PC-9 (cell line): Measurements from ENCODE around the gene TCAIM. TPM values are rescaled to one million over a fixed set of nuclear protein-coding genes. Genes with fewer than 3 reads are reported as not detected.

ENCODE experiments used
- BruUV-seq: library from RNA; stranded (reverse); fragments of 400-500 nt; replicated peaks from 2 replicates; lab custom pipeline; 2021; lab: Mats Ljungman, UMichigan
- CTCF ChIA-PET: fragments of 300-600 bp; sonication (Branson Sonifier 250); formaldehyde crosslinking; loops from one replicate; lab custom pipeline; 2022; ENCODE audit warnings: antibody characterized with exemption; lab: Charles Lee
- POLR2A ChIA-PET: fragments of 300-600 bp; sonication (Branson Sonifier 250); formaldehyde crosslinking; loops from one replicate; lab custom pipeline; 2022; ENCODE audit warnings: antibody characterized with exemption; ENCODE audit not compliant: unreplicated experiment; lab: Charles Lee
- DNase-seq, 2 experiments: peaks; one replicate each; pipeline versions ENCODE4 v3.0.0 to v3.0.0-alpha.2; 2015 to 2022; ENCODE audit warnings: mixed read lengths in 1 of 2
- H2AFZ ChIP-seq: fragments of 200-600 bp; sonication (generic); 2 replicates; pipeline ENCODE4 v1.8.1; 2017; ENCODE audit warnings: antibody characterized with exemption
- H3F3A ChIP-seq: fragments of 200-600 bp; sonication (generic); 2 replicates; pipeline ENCODE4 v1.8.1; 2017; ENCODE audit warnings: antibody characterized with exemption, mild to moderate bottlenecking, low read depth; ENCODE audit not compliant: insufficient read depth
- H3K27ac ChIP-seq: fragments of 200-600 bp; sonication (generic); 2 replicates; pipeline ENCODE4 v1.6.1; 2016; ENCODE audit warnings: mixed run types
- H3K27me3 ChIP-seq: fragments of 200-600 bp; sonication (generic); 2 replicates; pipeline ENCODE4 v1.6.1; 2016; ENCODE audit warnings: low read depth, mixed run types; ENCODE audit not compliant: insufficient read depth
- H3K36me3 ChIP-seq: fragments of 200-600 bp; sonication (generic); 2 replicates; pipeline ENCODE4 v1.6.1; 2016; ENCODE audit warnings: low read depth, mixed run types
- H3K4me1 ChIP-seq: fragments of 200-600 bp; sonication (generic); replicated peaks from 2 replicates; pipeline ENCODE4 v1.6.1; 2016; ENCODE audit warnings: mixed run types; ENCODE audit not compliant: insufficient read depth
- H3K4me2 ChIP-seq: fragments of 200-600 bp; sonication (generic); 2 replicates; pipeline ENCODE4 v1.6.1; 2017; ENCODE audit warnings: mixed run types
- H3K4me3 ChIP-seq: fragments of 200-600 bp; sonication (generic); 2 replicates; pipeline ENCODE4 v1.6.1; 2016; ENCODE audit warnings: mixed run types
- H3K79me2 ChIP-seq: fragments of 200-600 bp; sonication (generic); 2 replicates; pipeline ENCODE4 v1.6.1; 2017; ENCODE audit warnings: low read depth, mixed run types
- H3K9me2 ChIP-seq: fragments of 200-600 bp; sonication (generic); 2 replicates; pipeline ENCODE4 v1.8.1; 2017; ENCODE audit warnings: mild to moderate bottlenecking; ENCODE audit not compliant: insufficient read depth
- H3K9me3 ChIP-seq: fragments of 200-600 bp; sonication (generic); 2 replicates; pipeline ENCODE4 v1.8.1; 2016; ENCODE audit warnings: low read depth; ENCODE audit not compliant: insufficient read depth
- H4K20me1 ChIP-seq: fragments of 200-600 bp; sonication (generic); 2 replicates; pipeline ENCODE4 v1.8.1; 2017; ENCODE audit not compliant: insufficient read depth
- EZH2 ChIP-seq: fragments of 200-600 bp; sonication (generic); IDR thresholded peaks from 2 replicates; pipeline ENCODE4 v1.8.0; 2017; ENCODE audit warnings: antibody characterized with exemption, low read depth
- intact Hi-C: fragments of 100-400 bp; cut with micrococcal nuclease; formaldehyde crosslinking; loops from one replicate; pipeline ENCODE4 v1.10.0; 2022; ENCODE audit not compliant: unreplicated experiment
- total RNA-seq: library from RNA; stranded (reverse); gene quantifications from 2 replicates; pipeline ENCODE4 v1.2.3, GENCODE V29; 2021
- TF ChIP-seq, protein P1 (sequence below): fragments of 200-600 bp; sonication (generic); conservative IDR thresholded peaks from 2 replicates; pipeline ENCODE4 v1.6.1; 2017; ENCODE audit warnings: mixed run types, antibody characterized with exemption, mild to moderate bottlenecking, moderate library complexity

TCAIM gene
- total RNA-seq, 1 experiment from 2014 or later: 28.3 TPM

DNA sequence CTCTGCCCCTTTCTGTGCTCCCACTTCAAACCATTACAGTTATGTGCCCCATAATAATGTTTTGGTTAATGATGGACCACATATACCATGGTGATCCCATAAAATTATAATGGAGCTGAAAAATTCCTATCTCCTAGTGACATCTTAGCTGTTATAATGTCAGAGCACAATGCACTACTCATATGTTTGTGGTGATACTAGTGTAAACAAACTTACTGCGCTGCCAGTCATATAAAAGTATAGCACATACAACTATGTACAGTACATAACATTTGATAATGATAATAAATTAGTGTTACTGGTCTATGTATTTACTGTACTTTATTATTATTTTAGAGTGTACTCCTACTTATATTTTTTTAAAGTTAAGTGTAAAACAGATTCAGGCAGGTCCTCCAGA is 45.6 kb upstream of the TCAIM start:
- Histone ChIP-seq H2AFZ (no peak overlapping the region), H3K9me3 (no peaks in the 10 kb centered on the region), H3K79me2 (no peaks in the 10 kb centered on the region), H3K36me3 (no peaks in the 10 kb centered on the region), H3K4me1 (no peaks in the 10 kb centered on the region), H3K9me2 (no peaks in the 10 kb centered on the region), H4K20me1 (no peaks in the 10 kb centered on the region), H3K4me2 (no peak overlapping the region), H3K4me3 (no peak overlapping the region), H3K27me3 (no peaks in the 10 kb centered on the region), H3F3A (no peaks in the 10 kb centered on the region), H3K27ac (no peak overlapping the region)
- BruUV-seq: no TSS peak
- TF ChIP-seq EZH2: no peak
- TF ChIP-seq, protein P1, sequence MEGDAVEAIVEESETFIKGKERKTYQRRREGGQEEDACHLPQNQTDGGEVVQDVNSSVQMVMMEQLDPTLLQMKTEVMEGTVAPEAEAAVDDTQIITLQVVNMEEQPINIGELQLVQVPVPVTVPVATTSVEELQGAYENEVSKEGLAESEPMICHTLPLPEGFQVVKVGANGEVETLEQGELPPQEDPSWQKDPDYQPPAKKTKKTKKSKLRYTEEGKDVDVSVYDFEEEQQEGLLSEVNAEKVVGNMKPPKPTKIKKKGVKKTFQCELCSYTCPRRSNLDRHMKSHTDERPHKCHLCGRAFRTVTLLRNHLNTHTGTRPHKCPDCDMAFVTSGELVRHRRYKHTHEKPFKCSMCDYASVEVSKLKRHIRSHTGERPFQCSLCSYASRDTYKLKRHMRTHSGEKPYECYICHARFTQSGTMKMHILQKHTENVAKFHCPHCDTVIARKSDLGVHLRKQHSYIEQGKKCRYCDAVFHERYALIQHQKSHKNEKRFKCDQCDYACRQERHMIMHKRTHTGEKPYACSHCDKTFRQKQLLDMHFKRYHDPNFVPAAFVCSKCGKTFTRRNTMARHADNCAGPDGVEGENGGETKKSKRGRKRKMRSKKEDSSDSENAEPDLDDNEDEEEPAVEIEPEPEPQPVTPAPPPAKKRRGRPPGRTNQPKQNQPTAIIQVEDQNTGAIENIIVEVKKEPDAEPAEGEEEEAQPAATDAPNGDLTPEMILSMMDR: no peak
- CTCF ChIA-PET: no interaction called here
- POLR2A ChIA-PET: no interaction called here
- DNase-seq: no peak
- intact Hi-C loops: no loop called here

- Histone ChIP-seq H3F3A (no peaks in the 10 kb centered on the region), H3K36me3 (no peaks in the 10 kb centered on the region), H4K20me1 (no peaks in the 10 kb centered on the region), H3K4me3 (no peak overlapping the region), H3K27ac (no peak overlapping the region), H3K9me3 (no peaks in the 10 kb centered on the region), H3K79me2 (no peaks in the 10 kb centered on the region), H3K27me3 (no peaks in the 10 kb centered on the region), H3K9me2 (no peaks in the 10 kb centered on the region), H3K4me1 (no peaks in the 10 kb centered on the region), H3K4me2 (no peak overlapping the region), H2AFZ (no peak overlapping the region)
- BruUV-seq: no TSS peak
- ChIA-PET CTCF (no interaction called here), POLR2A (no interaction called here)
- intact Hi-C loops: no loop called here
- DNase-seq: no peak
- no peak for TF ChIP-seq EZH2
- TF ChIP-seq, protein P1: no peak
These were observed 41.3 kb upstream of the TCAIM start for GRCh38 chr3:44297255-44297654.

- no TSS peak for BruUV-seq
- DNase-seq: no peak
- Histone ChIP-seq H3K4me3 (no peak overlapping the region), H4K20me1 (no peaks in the 10 kb centered on the region), H3K9me2 (no peaks in the 10 kb centered on the region), H3K36me3 (no peaks in the 10 kb centered on the region), H3K79me2 (no peaks in the 10 kb centered on the region), H3K27me3 (no peaks in the 10 kb centered on the region), H3K9me3 (no peaks in the 10 kb centered on the region), H3K4me1 (no peaks in the 10 kb centered on the region), H3K4me2 (no peak overlapping the region), H2AFZ (no peak overlapping the region), H3K27ac (no peak overlapping the region), H3F3A (no peaks in the 10 kb centered on the region)
- ChIA-PET POLR2A (no interaction called here), CTCF (no interaction called here)
- intact Hi-C loops: no loop called here
- TF ChIP-seq EZH2: no peak
- TF ChIP-seq, protein P1: no peak
These were observed 36.8 kb upstream of the TCAIM start for GRCh38 chr3:44301746-44302145.
